Testis (tissue), 3 donors: ENCODE measurements around the gene ENTPD3. TPM values are rescaled to one million over a fixed set of nuclear protein-coding genes. Genes with fewer than 3 reads are reported as not detected.

Experiments used
- DNase-seq: peaks from one replicate; pipeline ENCODE4 v3.0.0-alpha.2; 2019
- H3K27ac ChIP-seq, 2 donors: fragments of 200-600 bp; sonication (generic); one replicate each; pipeline ENCODE4 v1.5.1; 2019
- H3K27me3 ChIP-seq: fragments of 200-600 bp; sonication (generic); one replicate; pipeline ENCODE4 v1.5.1; 2019
- H3K36me3 ChIP-seq: fragments of 200-600 bp; sonication (generic); one replicate; pipeline ENCODE4 v1.5.1; 2017; ENCODE audit warnings: low read depth; ENCODE audit errors: missing control alignments
- H3K4me1 ChIP-seq: fragments of 200-600 bp; sonication (generic); one replicate; pipeline ENCODE4 v1.5.1; 2019
- H3K4me3 ChIP-seq, 2 donors: fragments of 200-600 bp; sonication (generic); one replicate each; pipeline ENCODE4 v1.5.1; 2017 to 2019
- H3K9me3 ChIP-seq: fragments of 200-600 bp; sonication (generic); one replicate; pipeline ENCODE4 v1.5.1; 2017
- CTCF ChIP-seq, 3 experiments: fragments of 450-650 bp in 2 of 3; fragments of 200-600 bp in 1 of 3; sonication (generic) in 1 of 3; IDR thresholded peaks; one replicate each; pipeline ENCODE4 v1.5.1; 2016 to 2019; ENCODE audit warnings: antibody characterized with exemption in 3 of 3, mild to moderate bottlenecking in 2 of 3, moderate library complexity in 1 of 3
- POLR2A ChIP-seq: fragments of 450-650 bp; IDR thresholded peaks from one replicate; pipeline ENCODE4 v1.6.1; 2017; ENCODE audit warnings: antibody characterized with exemption, mild to moderate bottlenecking, moderate library complexity
- WGBS, 2 donors: methylation state at CpG; one replicate each; pipeline ENCODE4 v1.1.5; 2018; 5-methylcytosine and 5-hydroxymethylcytosine counted together
- intact Hi-C: fragments of 100-400 bp; cut with DNase I; formaldehyde crosslinking; loops from one replicate; pipeline ENCODE4 v1.15.1; 2023; ENCODE audit warnings: low total_unique reads
- polyA plus RNA-seq: library from polyadenylated mRNA; stranded (reverse); fragments of 350-450 nt; fragmentation: Illumina TruSeq; extraction: RNeasy Lipid Tissue Mini Kit (QIAGEN cat#74804); gene quantifications from one replicate; pipeline ENCODE4 v1.2.3, GENCODE V29; 2014; ENCODE audit warnings: low read depth, low replicate concordance; ENCODE audit not compliant: insufficient read depth
- total RNA-seq, 2 donors: library from RNA; depleted of rRNA; stranded (reverse); fragments of >200 nt; gene quantifications; one replicate each; pipeline ENCODE4 v1.2.3, GENCODE V29; 2016

Gene ENTPD3
- total and polyA plus RNA-seq, 3 donors from 2014 or later = 0.24 to 0.57 (median 0.50) TPM

GRCh38 chr3:40452057-40452456 is 65.1 kb downstream of the ENTPD3 start:
- Histone ChIP-seq H3K4me3 (peak overlapping the region in 1 of 2 donors; percentile 77), H3K36me3 (no peaks in the 10 kb centered on the region), H3K27me3 (no peaks in the 10 kb centered on the region), H3K4me1 (peaks cover 14% of the 10 kb centered on the region), H3K27ac (peak overlapping the region; percentile 90 to 92), H3K9me3 (no peaks in the 10 kb centered on the region)
- DNase-seq = no peak
- intact Hi-C loops = loop anchor here (10.0 kb wide), 1 partner anchor 137 kb away; no protein-coding TSS in a partner anchor
- TF ChIP-seq POLR2A (no peak), CTCF (IDR thresholded peaks at IDR 0.05) (no peak)
- 67 to 71% methylated on average over 1 of the region's 1 CpG for WGBS, 2 donors

- H3K27ac ChIP-seq = peak overlapping the region; percentile 90 to 92
- 1% methylated on average over 7 of the region's 7 CpGs for WGBS, 2 donors
- TF ChIP-seq CTCF (IDR thresholded peaks at IDR 0.05) = no peak
- H3K4me1 ChIP-seq = peaks cover 14% of the 10 kb centered on the region
- H3K27me3 ChIP-seq = no peaks in the 10 kb centered on the region
- H3K36me3 ChIP-seq = no peaks in the 10 kb centered on the region
- H3K4me3 ChIP-seq = peak overlapping the region; percentile 61 to 77
- intact Hi-C loops = loop anchor here (10.0 kb wide), 1 partner anchor 138 kb away; no protein-coding TSS in a partner anchor
- H3K9me3 ChIP-seq = no peaks in the 10 kb centered on the region
- DNase-seq = no peak
These were observed 65.5 kb downstream of the ENTPD3 start for GRCh38 chr3:40452562-40452875.

DNA sequence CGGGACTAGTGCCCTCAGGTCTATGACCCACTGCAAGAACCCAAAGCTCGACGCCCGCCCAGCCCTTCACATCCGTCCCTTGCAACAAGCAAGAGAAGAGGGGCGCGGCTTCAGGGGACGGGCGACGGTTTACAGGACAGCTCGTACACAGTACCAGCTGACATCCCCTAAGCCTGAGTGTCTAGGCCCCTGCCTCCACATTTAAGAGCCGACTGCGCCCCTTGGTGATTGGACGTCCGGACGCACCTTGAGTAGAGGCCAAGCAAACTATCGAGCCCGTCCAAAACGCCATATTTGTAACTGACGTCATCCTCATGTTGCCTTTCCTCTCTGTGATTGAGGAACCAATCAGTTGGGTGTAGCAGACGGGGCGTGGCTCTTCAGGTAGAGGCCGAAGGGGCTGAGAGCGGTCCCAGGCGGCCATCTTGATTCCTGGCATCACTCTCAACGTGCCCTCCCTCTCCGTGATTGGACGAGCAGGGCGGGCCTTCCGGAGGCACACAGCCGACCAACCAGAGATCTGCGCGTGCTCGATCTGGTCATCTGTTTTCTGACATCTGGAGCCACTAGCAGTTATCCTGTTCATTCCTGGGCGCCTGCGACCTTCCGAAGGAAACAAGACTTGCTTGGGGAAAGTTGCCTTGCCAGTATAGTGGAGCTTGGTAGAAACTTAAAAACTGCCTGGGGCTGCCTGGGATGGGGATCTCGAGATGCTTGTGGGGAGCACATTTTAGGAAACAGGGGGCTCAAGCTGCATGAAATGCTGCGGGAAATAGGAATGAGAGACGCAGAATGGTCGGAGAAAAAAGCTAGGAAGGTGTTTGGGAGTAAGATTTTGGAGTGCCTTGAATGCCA is 66.1 kb downstream of the ENTPD3 start:
- TF ChIP-seq POLR2A (peak; percentile 31), CTCF (IDR thresholded peaks at IDR 0.05) (peak in 1 of 3 experiments; percentile 2)
- Histone ChIP-seq H3K27me3 (no peaks in the 10 kb centered on the region), H3K9me3 (no peaks in the 10 kb centered on the region), H3K4me3 (peak overlapping the region; percentile 61 to 77), H3K27ac (peak overlapping the region; percentile 90 to 92), H3K36me3 (no peaks in the 10 kb centered on the region), H3K4me1 (peaks cover 16% of the 10 kb centered on the region)
- peak; percentile 100 for DNase-seq
- intact Hi-C loops = loop anchor here (10.0 kb wide), 1 partner anchor 138 kb away; no protein-coding TSS in a partner anchor
- WGBS, 2 donors = 0 to 1% methylated on average over 26 to 41 of the region's 41 CpGs

DNA sequence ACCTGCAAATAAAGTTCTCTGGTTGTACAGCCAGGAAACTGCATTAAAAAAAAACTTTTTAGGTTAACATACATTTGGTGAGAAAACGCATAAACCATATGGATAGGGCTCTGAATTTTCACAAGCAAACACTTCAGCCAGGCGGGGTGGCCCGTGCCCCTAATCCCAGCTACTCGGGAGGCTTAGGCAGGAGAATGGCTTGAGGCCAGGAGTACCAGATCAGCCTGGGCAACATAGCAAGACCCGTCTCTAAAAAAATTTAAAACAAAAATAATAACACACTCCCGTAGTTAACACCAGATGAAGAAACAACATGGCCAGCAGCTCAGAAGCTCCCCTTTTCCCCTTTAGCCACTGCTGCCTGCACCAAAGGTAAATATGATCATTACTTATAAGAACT is 66.9 kb downstream of the ENTPD3 start:
- Histone ChIP-seq H3K4me3 (no peak overlapping the region), H3K9me3 (no peaks in the 10 kb centered on the region), H3K36me3 (no peaks in the 10 kb centered on the region), H3K27ac (peak overlapping the region; percentile 90 to 92), H3K27me3 (no peaks in the 10 kb centered on the region), H3K4me1 (peaks cover 24% of the 10 kb centered on the region)
- TF ChIP-seq CTCF (IDR thresholded peaks at IDR 0.05) = no peak
- no peak for TF ChIP-seq POLR2A
- no peak for DNase-seq
- WGBS, 2 donors = 35 to 39% methylated on average over 6 of the region's 6 CpGs
- intact Hi-C loops = loop anchor here (10.0 kb wide), 1 partner anchor 139 kb away; no protein-coding TSS in a partner anchor
